ACHN (cell line): ENCODE data around the gene PAPSS2.

Experiments used
- DNase-seq: peaks from one replicate; pipeline ENCODE4 v3.0.0-alpha.2; 2015
- in situ Hi-C: cut with HindIII; loops from 2 replicates; pipeline ENCODE4 v1.10.0; 2017; ENCODE audit warnings: low sequenced_read_pairs, low pct_ligation_motif_present, low pct_unique_long_range_greater_than_20kb

PAPSS2 gene

DNA sequence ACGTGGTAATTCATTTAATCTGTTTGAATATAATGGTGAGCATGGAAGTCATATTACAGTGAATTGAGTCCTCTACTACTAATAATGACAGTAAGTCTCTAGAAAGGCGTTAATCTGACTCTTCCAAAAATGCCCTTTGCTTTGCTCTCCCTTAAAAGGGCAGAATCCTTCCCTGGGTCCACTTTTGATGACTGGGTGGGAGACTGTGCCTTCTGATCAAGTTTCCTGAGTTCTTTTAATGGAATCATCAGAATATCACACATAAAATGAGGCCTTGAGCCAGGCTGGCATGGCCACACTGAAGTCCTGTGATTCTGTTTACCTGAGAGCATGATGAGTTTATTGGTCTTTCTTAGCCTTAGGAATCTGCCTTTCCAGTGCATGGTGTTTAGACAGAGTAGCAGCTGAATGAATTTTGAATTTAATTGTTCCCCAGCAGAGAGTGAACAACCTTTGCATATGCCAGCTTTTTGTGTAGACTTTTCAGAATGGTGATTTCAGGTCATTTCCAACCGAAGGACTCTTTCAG lies 33.3 kb downstream of the PAPSS2 start:
- in situ Hi-C loops, result no loop called here
- no peak for DNase-seq

DNA sequence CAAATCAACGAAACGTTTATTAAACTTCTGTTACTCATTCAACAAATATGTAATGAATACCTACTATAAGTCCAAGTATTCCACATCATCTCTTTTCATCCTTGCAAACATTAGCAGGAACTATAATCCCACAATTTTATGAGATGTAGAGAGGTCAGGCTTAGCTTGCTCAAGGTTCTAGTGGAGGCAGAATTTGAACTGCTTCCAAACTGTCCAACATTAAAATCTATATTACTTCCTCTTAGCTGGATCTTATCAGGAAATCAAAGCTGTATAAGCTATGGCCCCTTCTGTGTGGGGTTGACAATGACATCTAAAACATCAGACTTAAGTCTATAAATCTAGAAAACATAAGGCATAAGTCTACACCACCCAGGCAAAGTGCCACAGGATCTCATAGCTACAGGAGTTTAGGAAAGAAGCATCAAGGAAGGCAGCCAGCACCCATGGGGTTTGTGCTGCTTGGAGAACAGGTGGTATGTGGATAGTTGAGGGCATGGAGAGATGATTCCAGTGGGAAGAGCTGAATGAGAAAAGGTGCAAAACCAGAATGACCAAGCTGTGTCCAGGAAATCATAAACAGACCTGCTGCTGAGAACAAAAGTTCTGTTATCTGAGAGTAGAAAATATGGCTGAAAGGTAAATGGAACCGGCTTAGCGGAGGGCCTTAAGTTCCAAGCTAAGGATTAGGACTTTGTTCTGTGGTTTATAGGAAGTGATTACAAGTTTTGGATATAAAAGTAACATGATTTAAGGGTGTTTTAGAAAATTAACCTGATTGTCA lies 34.5 kb downstream of the PAPSS2 start:
- in situ Hi-C loops, result no loop called here
- DNase-seq, result no peak

DNA sequence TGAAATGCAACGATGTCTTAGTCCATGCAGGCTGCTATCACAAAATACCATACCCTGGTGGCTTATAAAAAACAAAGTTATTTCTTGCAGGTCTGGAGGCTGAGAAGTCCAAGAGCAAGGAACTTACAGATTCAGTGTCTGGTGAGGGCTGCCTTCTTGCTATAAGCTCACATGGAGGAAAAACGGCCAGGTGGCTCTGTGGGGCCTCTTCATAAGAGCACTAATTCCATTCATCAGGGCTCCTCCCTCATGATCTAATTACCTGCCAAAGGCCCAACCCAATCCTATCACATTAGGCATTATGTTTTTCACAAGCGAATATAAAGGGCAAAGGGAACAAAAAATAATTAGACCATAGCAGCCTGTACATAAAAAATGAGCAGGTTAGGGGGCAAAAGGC lies 35.4 kb downstream of the PAPSS2 start:
- DNase-seq, result no peak
- in situ Hi-C loops, result no loop called here

DNA sequence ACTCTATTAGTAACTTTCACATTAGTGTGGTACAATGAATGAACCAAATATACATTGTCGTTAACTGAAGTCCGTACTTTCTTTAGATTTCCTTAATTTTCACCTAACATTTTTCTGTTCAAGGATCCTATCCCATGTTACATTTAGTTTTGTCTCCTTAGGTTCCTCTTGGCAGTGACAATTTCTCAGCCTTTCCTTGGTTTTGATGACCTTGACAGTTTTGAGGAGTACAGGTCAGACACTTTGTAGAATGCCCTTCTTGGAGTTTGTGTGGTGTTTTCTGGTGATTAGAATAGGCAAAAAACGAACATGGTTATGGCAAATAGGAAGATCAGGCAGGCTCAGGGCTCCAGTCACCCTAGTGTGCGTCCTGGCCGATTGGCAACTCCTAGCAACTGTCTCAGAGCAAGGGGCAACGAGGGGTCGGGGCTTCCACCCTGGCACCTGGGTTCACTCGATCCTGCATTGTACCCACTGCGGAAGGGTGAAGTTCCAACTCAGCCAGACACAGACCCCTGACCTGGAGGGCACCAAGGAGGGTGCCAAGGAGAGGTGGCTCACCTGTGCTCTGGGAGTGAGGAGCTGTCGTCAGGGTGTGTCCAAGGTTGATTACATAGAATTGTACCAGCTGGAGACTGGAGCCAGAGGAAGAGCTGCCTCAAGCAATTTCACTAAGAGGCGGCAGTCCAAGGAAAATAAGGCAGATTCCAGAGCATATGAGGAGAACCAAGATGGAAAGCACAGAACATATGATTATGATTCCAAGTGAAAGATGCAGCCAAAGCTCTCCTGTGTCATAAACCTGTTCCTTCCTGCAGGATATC lies 37.5 kb downstream of the PAPSS2 start:
- in situ Hi-C loops, result no loop called here
- DNase-seq, result no peak

- in situ Hi-C loops, result no loop called here
- DNase-seq, result no peak
Measured at GRCh38 chr10:87700031-87700796, 40.5 kb downstream of the PAPSS2 start.

DNA sequence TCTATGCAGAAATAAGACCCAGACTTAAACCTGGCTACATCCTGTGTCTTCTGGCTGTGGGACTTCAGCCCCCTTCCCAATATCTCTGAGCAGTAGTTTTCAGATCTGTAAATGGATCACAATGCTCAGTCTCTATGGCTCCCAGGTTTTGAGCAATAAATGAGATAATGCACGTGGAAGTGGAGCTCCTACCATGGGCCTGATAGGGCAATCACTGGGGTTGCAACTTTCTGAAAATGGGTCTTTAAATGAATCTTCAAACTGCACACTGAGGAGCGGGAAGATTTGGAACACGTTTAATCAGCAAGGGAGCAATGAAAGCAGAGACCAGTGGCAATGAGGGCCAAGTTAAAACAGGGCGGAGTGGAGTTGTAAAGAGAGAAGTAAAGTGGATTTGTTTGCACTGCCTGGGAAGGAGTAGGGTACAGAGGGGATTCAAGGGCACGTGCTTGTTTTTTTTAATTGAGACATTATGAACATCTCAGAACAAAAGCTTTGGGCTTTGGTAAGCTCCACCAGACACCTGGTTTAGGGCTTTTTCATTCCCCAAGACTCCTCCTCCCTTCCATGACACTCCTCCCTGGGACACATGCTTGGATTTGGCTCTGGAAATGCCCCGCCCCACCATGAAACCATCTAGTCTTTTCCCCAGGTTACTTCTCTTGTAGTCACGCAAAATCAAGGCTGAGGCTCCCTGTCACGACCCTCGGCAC lies 42.7 kb downstream of the PAPSS2 start:
- in situ Hi-C loops, result no loop called here
- no peak for DNase-seq

DNA sequence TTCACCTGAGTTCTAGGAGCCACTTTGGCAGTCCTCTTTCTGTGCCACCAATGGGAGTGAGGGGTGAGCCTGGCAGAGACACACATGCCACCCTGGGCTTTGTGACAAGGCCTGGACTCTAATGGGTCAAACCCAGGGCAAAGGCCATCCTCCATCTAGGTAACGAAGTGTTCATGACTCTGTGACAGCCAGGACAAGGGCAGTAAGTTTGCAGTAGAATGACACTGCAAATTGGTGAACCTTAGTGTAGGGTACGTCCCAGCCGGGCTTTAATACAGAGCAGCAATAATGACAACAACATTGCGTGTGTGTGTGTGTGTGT lies 43.3 kb downstream of the PAPSS2 start:
- DNase-seq, result no peak
- in situ Hi-C loops, result no loop called here

DNA sequence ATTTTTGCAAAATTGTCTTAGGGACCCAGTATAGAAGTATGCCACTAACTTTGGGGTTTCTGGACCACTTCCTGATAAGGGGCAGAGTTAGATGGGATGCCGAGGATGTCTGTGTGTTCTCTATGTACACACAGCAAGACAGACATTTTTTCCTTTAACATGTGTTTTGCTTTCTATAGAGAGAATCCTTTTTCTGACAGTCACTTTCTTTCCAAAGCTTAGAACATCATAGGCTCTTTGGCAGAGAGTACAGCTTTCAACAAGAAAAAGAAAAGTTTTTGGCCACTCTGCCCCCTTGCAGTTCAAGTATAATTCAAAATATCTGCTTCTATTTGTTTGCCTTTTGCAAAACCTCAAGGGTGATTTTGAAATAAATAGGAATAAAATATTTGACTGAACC lies 44.1 kb downstream of the PAPSS2 start:
- no peak for DNase-seq

GRCh38 chr10:87705339-87705738 lies 45.7 kb downstream of the PAPSS2 start:
- no peak for DNase-seq
- in situ Hi-C loops, result no loop called here

More for the DNA sequence above, 44.1 kb downstream of the PAPSS2 start:
- in situ Hi-C loops, result no loop called here

DNA sequence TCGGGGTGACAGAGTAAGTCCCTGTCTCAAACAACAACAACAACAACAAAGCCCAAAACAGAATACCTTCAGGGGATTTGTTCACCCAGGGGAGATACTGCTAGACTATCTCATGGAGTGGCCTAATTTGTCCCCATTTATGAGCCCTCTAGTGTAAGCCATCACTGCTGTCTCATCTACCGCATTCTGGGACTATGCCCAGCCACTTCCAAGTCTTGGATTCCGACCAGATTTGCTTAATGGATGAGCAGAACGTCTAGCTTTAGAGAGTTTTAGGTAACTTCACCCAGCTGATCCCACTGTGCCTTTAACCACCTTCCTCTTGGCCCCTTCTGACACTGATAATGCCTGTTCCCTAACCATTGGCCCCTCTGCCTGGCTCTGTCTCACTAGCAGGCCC lies 47.1 kb downstream of the PAPSS2 start:
- no peak for DNase-seq
- in situ Hi-C loops, result no loop called here

DNA sequence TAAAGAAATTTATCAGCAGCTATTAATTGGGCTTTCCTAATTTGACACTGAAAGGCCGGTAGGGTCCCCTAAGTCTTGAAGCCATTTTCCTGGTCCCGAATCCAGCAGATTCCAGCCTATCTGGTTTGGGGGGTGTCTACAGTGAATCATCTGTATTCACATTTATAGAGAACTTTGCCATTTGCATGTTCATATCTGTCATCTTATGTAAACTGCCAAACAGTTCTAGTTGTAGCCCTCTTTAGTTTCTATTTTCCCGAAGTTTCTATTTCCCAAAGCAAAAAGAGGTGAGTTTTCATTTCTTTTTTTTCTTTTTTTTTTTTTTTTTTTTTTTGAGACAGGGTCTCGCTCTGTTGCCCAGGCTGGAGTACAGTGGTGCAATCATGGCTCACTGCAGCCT lies 47.6 kb downstream of the PAPSS2 start:
- in situ Hi-C loops, result no loop called here
- no peak for DNase-seq

- DNase-seq, result no peak
- in situ Hi-C loops, result no loop called here
Measured at GRCh38 chr10:87712913-87713616, 53.4 kb downstream of the PAPSS2 start.

GRCh38 chr10:87713707-87714106 lies 54.0 kb downstream of the PAPSS2 start:
- in situ Hi-C loops, result no loop called here
- DNase-seq, result no peak

GRCh38 chr10:87715552-87716347 lies 56.1 kb downstream of the PAPSS2 start:
- no peak for DNase-seq
- in situ Hi-C loops, result no loop called here

GRCh38 chr10:87716348-87716670 lies 56.6 kb downstream of the PAPSS2 start:
- no peak for DNase-seq
- in situ Hi-C loops, result no loop called here

- in situ Hi-C loops, result no loop called here
- DNase-seq, result no peak
Measured at GRCh38 chr10:87720665-87721064, 61.0 kb downstream of the PAPSS2 start.

DNA sequence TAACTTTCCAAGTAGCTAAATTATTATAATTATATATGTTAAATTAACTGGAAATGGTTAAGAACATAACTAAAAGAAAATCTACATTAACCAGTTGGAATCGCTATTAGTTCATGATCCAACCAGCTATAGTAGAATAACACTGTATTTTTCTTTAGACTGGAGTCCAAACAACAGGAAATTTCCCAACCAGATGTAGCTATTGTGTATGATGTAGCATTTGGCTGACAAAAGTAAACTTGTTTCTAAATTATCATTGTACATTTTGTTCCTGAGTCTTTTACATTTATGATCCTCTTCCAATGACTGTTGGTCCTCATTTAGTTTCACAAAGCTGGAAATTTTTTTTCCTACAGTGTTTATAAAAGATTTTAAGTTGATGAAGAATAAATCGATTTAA lies 62.1 kb downstream of the PAPSS2 start:
- in situ Hi-C loops, result no loop called here
- DNase-seq, result no peak
